Panc1 (cell line): ENCODE data around the gene RAMP2. TPM values are rescaled to one million over a fixed set of nuclear protein-coding genes. Genes with fewer than 3 reads are reported as not detected.
A peak's percentile ranks its signal among the peaks of the same experiment; 100 is the strongest.

ENCODE experiments used
- ATAC-seq: fragments of 200-7000 bp; cut with Tn5 transposase; 2 replicates; pipeline ENCODE4 v1.9.1; 2020; ENCODE audit warnings: mild to moderate bottlenecking, moderate library complexity
- BruUV-seq: library from RNA; stranded (reverse); fragments of 400-500 nt; replicated peaks from 2 replicates; lab custom pipeline; 2021; lab: Mats Ljungman, UMichigan
- CTCF ChIA-PET: fragments of 300-600 bp; sonication (Branson Sonifier 250); formaldehyde crosslinking; loops from one replicate; lab custom pipeline; 2022; ENCODE audit warnings: antibody characterized with exemption; lab: Charles Lee
- POLR2A ChIA-PET: fragments of 300-600 bp; sonication (Branson Sonifier 250); formaldehyde crosslinking; loops from one replicate; lab custom pipeline; 2022; ENCODE audit warnings: antibody characterized with exemption; lab: Charles Lee
- DNase-seq: peaks from one replicate; pipeline ENCODE4 v3.0.0-alpha.2; 2010; ENCODE audit warnings: low read depth, low spot score
- H3K27ac ChIP-seq: 2 replicates; pipeline ENCODE4 v1.5.1; 2011; ENCODE audit warnings: mild to moderate bottlenecking, low read length, inconsistent platforms
- H3K27me3 ChIP-seq: fragments of 200-500 bp; sonication (Bioruptor generic); 2 replicates; pipeline ENCODE4 v1.6.0; 2014; ENCODE audit warnings: low read length, inconsistent platforms; ENCODE audit not compliant: control insufficient read depth, insufficient read depth
- H3K36me3 ChIP-seq: fragments of 200-500 bp; sonication (Bioruptor generic); 2 replicates; pipeline ENCODE4 v1.5.1; 2014; ENCODE audit warnings: inconsistent platforms, mild to moderate bottlenecking, low read length, moderate library complexity; ENCODE audit not compliant: control insufficient read depth, insufficient read depth
- H3K4me1 ChIP-seq: 2 replicates; pipeline ENCODE4 v1.5.1; 2011; ENCODE audit warnings: inconsistent platforms, mild to moderate bottlenecking, low read length, moderate library complexity; ENCODE audit not compliant: control insufficient read depth, insufficient read depth
- H3K4me3 ChIP-seq, 2 experiments: 2 replicates each; pipeline ENCODE4 v1.5.1; 2011 to 2012; ENCODE audit warnings: low read depth in 2 of 2, low read length in 2 of 2, mild to moderate bottlenecking in 2 of 2, inconsistent platforms in 1 of 2, moderate library complexity in 1 of 2
- H3K9me3 ChIP-seq: fragments of 200-500 bp; sonication (Bioruptor generic); 2 replicates; pipeline ENCODE4 v1.5.1; 2014; ENCODE audit warnings: low read depth, mild to moderate bottlenecking, inconsistent platforms, low read length, moderate library complexity; ENCODE audit not compliant: control insufficient read depth, insufficient read depth
- CTCF ChIP-seq: fragments of 450-650 bp; IDR thresholded peaks from 2 replicates; pipeline ENCODE4 v1.5.1; 2017; ENCODE audit warnings: mild to moderate bottlenecking
- POLR2AphosphoS5 ChIP-seq: IDR thresholded peaks from 2 replicates; pipeline ENCODE4 v1.6.1; 2012; ENCODE audit warnings: mild to moderate bottlenecking, low read depth, low read length, moderate library complexity
- REST ChIP-seq, 2 experiments: IDR thresholded peaks; 2 replicates each; pipeline ENCODE4 v1.6.1; 2011 to 2012; ENCODE audit warnings: low read depth in 2 of 2, control low read depth in 1 of 2, low read length in 1 of 2, mild to moderate bottlenecking in 1 of 2, moderate library complexity in 1 of 2; ENCODE audit not compliant: insufficient read depth in 1 of 2
- SIN3A ChIP-seq: IDR thresholded peaks from 2 replicates; pipeline ENCODE4 v1.6.1; 2012; ENCODE audit warnings: low read depth, mild to moderate bottlenecking, low read length, moderate library complexity, borderline replicate concordance; ENCODE audit not compliant: insufficient read depth
- TCF7L2 ChIP-seq: IDR thresholded peaks from 2 replicates; pipeline ENCODE4 v1.6.1; 2011; ENCODE audit warnings: mild to moderate bottlenecking, low read depth, low read length, inconsistent platforms
- in situ Hi-C: cut with HindIII; loops from 2 replicates; pipeline ENCODE4 v1.10.0; 2016; ENCODE audit warnings: low sequenced_read_pairs, low pct_unique_long_range_greater_than_20kb
- intact Hi-C: fragments of 100-400 bp; cut with micrococcal nuclease; formaldehyde crosslinking; loops from one replicate; pipeline ENCODE4 v1.10.0; 2022; ENCODE audit not compliant: unreplicated experiment
- total RNA-seq: library from RNA; stranded (reverse); gene quantifications from one replicate; pipeline ENCODE4 v1.2.1, GENCODE V29; 2021; ENCODE audit not compliant: unreplicated experiment

The RAMP2 gene
- total RNA-seq, 1 experiment from 2014 or later, result 1.1 TPM

- ChIA-PET CTCF (interaction anchor here (0.6 to 1.2 kb wide), 2 partner anchors 10 to 14 kb away, joined by 3 read pairs; no protein-coding TSS in a partner anchor), POLR2A (interaction anchor here (0.8 to 1.1 kb wide), 2 partner anchors 13 to 51 kb away, joined by 5 to 8 read pairs; partner anchors contain the start of genes BECN1 and RAMP2)
- TF ChIP-seq POLR2AphosphoS5, result peak; percentile 85
- TF ChIP-seq TCF7L2, result no peak
- peak; percentile 97 for ATAC-seq
- Histone ChIP-seq H3K36me3 (no peaks in the 10 kb centered on the region), H3K27ac (peak within 1 kb of the TSS; percentile 86), H3K4me3 (peak within 1 kb of the TSS; percentile 73 to 95), H3K27me3 (no peaks in the 10 kb centered on the region), H3K9me3 (no peaks in the 10 kb centered on the region), H3K4me1 (peaks cover 9% of the 10 kb centered on the region)
- intact Hi-C loops, result no loop called here
- in situ Hi-C loops, result no loop called here
- peak; percentile 36 for DNase-seq
- TSS peak; percentile 92 for BruUV-seq
Observed at GRCh38 chr17:42773290-42774035, 12.4 kb downstream of the RAMP2 start, which contains the start of gene VPS25. Gene VPS25 (plus strand): TSS chr17:42773449. CDS start chr17:42773476, 27 bp downstream.

- ChIA-PET POLR2A (interaction anchor here (0.6 to 1.1 kb wide), 2 partner anchors 50 to 72 kb away, joined by 6 to 8 read pairs; partner anchors contain the start of gene BECN1), CTCF (interaction anchor here (0.6 to 1.2 kb wide), 2 partner anchors 10 to 14 kb away, joined by 3 read pairs; no protein-coding TSS in a partner anchor)
- in situ Hi-C loops (no loop called here), intact Hi-C loops (no loop called here)
- Histone ChIP-seq H3K9me3 (no peaks in the 10 kb centered on the region), H3K4me3 (peak overlapping the region; percentile 73 to 95), H3K27me3 (no peaks in the 10 kb centered on the region), H3K4me1 (peaks cover 9% of the 10 kb centered on the region), H3K27ac (peak overlapping the region; percentile 86), H3K36me3 (no peaks in the 10 kb centered on the region)
- ATAC-seq (no peak), DNase-seq (no peak)
- no peak for TF ChIP-seq POLR2AphosphoS5
- TF ChIP-seq REST (IDR thresholded peaks at IDR 0.05; ENCODE audit: insufficient read depth in 1 of 2, low read depth in 2 of 2, low read length in 1 of 2), result no peak
- no peak for TF ChIP-seq TCF7L2
- no peak for TF ChIP-seq CTCF
- no peak for TF ChIP-seq SIN3A
- no TSS peak for BruUV-seq
Observed at GRCh38 chr17:42774066-42774745, 13.2 kb downstream of the RAMP2 start.
